Measurements from ENCODE around the gene FOXK2. TPM values are rescaled to one million over a fixed set of nuclear protein-coding genes. Genes with fewer than 3 reads are reported as not detected.

Gene FOXK2
- total RNA-seq, 2 experiments from 2014 or later: 32.5 to 33.7 TPM

GRCh38 chr17:82564241-82564640, 44.7 kb downstream of the FOXK2 start:
- intact Hi-C loops (cut with DNase I, micrococcal nuclease): no loop called here
- Histone ChIP-seq H3K4me3 (ENCODE audit: low read length) (no peak overlapping the region), H3K9me3 (ENCODE audit: control insufficient read depth in 1 of 2, insufficient read depth in 1 of 2, low read length in 2 of 2) (no peaks in the 10 kb centered on the region), H3K4me1 (ENCODE audit: insufficient read depth, low read length) (peaks cover 21% of the 10 kb centered on the region), H3K27ac (ENCODE audit: low read depth in 1 of 2, low read length in 2 of 2) (no peak overlapping the region), H3K36me3 (ENCODE audit: insufficient read depth, low read length) (peaks cover 44% of the 10 kb centered on the region), H3K27me3 (ENCODE audit: control insufficient read depth in 1 of 2, insufficient read depth in 2 of 2, low read length in 2 of 2) (no peaks in the 10 kb centered on the region)
- no peak for DNase-seq
- Mint-ChIP-seq H3K9me3 (no peaks in the 10 kb centered on the region), H3K36me3 (ENCODE audit: low read depth) (peaks cover 36% of the 10 kb centered on the region), H3K4me3 (no peak overlapping the region), H3K27me3 (no peaks in the 10 kb centered on the region), H3K4me1 (ENCODE audit: low read depth) (peaks cover 14% of the 10 kb centered on the region), H3K27ac (no peak overlapping the region)
- no peak for ATAC-seq (ENCODE audit: poor library complexity)
- POLR2A ChIA-PET: no interaction called here
- CTCF ChIA-PET: interaction anchor here (0.6 to 0.7 kb wide), 2 partner anchors 145 to 372 kb away, joined by 3 read pairs; no protein-coding TSS in a partner anchor
- no peak for TF ChIP-seq CTCF (IDR thresholded peaks at IDR 0.05)

- DNase-seq (no peak), ATAC-seq (ENCODE audit: poor library complexity) (no peak)
- H3K36me3 Mint-ChIP-seq (ENCODE audit: low read depth): peaks cover 45% of the 10 kb centered on the region
- no peak overlapping the region for H3K4me3 Mint-ChIP-seq
- H3K27me3 ChIP-seq (ENCODE audit: control insufficient read depth in 1 of 2, insufficient read depth in 2 of 2, low read length in 2 of 2): no peaks in the 10 kb centered on the region
- no peak overlapping the region for H3K4me3 ChIP-seq (ENCODE audit: low read length)
- no peak overlapping the region for H3K27ac Mint-ChIP-seq
- ChIA-PET POLR2A (no interaction called here), CTCF (no interaction called here)
- no peaks in the 10 kb centered on the region for H3K9me3 ChIP-seq (ENCODE audit: control insufficient read depth in 1 of 2, insufficient read depth in 1 of 2, low read length in 2 of 2)
- no peaks in the 10 kb centered on the region for H3K27me3 Mint-ChIP-seq
- intact Hi-C loops (cut with DNase I, micrococcal nuclease): no loop called here
- no peak overlapping the region for H3K27ac ChIP-seq (ENCODE audit: low read depth in 1 of 2, low read length in 2 of 2)
- H3K36me3 ChIP-seq (ENCODE audit: insufficient read depth, low read length): peaks cover 53% of the 10 kb centered on the region
- H3K4me1 Mint-ChIP-seq (ENCODE audit: low read depth): peaks cover 10% of the 10 kb centered on the region
- H3K9me3 Mint-ChIP-seq: no peaks in the 10 kb centered on the region
- no peak for TF ChIP-seq CTCF (IDR thresholded peaks at IDR 0.05)
- peaks cover 13% of the 10 kb centered on the region for H3K4me1 ChIP-seq (ENCODE audit: insufficient read depth, low read length)
These were observed 46.0 kb downstream of the FOXK2 start for GRCh38 chr17:82565551-82565950.

DNA sequence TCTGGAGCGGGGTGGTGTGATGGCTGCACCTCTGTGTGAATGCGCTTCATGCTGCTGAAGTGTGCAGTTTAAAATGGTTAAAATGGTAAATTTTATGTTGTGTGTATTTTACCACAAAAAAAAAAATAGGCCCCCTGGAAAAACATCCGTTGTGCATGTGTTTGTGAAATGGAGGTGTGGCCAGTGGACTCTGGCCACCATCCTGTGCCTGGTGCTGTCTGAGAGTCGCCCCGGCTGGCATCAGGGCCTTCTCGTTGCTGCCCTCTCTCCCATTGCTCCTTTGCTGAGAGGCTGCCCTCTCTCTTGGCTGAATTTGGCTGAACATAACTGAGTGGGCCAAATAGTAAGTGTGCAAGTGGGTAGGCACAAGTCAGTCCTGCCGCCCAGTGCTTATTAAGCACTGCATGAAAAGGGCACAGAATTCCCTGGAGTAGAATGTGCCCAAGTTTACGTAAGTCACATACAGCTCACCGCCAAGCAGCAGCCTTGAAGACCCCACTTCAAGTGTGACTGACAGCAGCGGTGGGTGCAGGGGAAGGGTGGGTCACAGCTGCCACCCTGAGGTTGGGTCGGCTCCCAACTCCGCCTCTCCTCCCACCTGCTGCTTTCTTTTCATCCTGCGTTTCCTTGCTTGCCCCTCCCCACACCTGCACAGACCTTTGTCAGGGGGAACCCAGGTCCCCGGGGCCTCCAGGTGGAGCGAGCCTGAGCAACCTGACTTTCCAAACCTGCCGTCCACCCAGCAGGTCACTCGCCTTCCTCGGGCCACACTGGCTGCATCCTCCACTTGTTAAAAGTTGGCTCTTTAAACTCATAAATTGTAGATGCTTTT, 46.8 kb downstream of the FOXK2 start:
- H3K36me3 ChIP-seq (ENCODE audit: insufficient read depth, low read length): peaks cover 58% of the 10 kb centered on the region
- H3K27ac Mint-ChIP-seq: no peak overlapping the region
- no peaks in the 10 kb centered on the region for H3K9me3 Mint-ChIP-seq
- no peaks in the 10 kb centered on the region for H3K27me3 Mint-ChIP-seq
- peaks cover 5% of the 10 kb centered on the region for H3K4me1 ChIP-seq (ENCODE audit: insufficient read depth, low read length)
- peaks cover 2% of the 10 kb centered on the region for H3K4me1 Mint-ChIP-seq (ENCODE audit: low read depth)
- TF ChIP-seq CTCF (IDR thresholded peaks at IDR 0.05): no peak
- H3K36me3 Mint-ChIP-seq (ENCODE audit: low read depth): peaks cover 47% of the 10 kb centered on the region
- H3K27ac ChIP-seq (ENCODE audit: low read depth in 1 of 2, low read length in 2 of 2): no peak overlapping the region
- no peaks in the 10 kb centered on the region for H3K27me3 ChIP-seq (ENCODE audit: control insufficient read depth in 1 of 2, insufficient read depth in 2 of 2, low read length in 2 of 2)
- CTCF ChIA-PET: no interaction called here
- intact Hi-C loops (cut with DNase I, micrococcal nuclease): no loop called here
- POLR2A ChIA-PET: no interaction called here
- DNase-seq: no peak
- no peak for ATAC-seq (ENCODE audit: poor library complexity)
- H3K4me3 ChIP-seq (ENCODE audit: low read length): no peak overlapping the region
- no peaks in the 10 kb centered on the region for H3K9me3 ChIP-seq (ENCODE audit: control insufficient read depth in 1 of 2, insufficient read depth in 1 of 2, low read length in 2 of 2)
- H3K4me3 Mint-ChIP-seq: no peak overlapping the region

All from CD4-positive, alpha-beta T cell (primary cell).